Measurements from ENCODE around the gene EXOSC7.
A peak's percentile ranks its signal among the peaks of the same experiment; 100 is the strongest.
"Not testable (repeated sequence)": the region's sequence is repeated elsewhere in the genome, so short reads cannot be mapped to it uniquely, and the experiment has no call there.

Gene EXOSC7

GRCh38 chr3:45051685-45052084 is 75.6 kb downstream of the EXOSC7 start:
- TF ChIP-seq, protein P1, sequence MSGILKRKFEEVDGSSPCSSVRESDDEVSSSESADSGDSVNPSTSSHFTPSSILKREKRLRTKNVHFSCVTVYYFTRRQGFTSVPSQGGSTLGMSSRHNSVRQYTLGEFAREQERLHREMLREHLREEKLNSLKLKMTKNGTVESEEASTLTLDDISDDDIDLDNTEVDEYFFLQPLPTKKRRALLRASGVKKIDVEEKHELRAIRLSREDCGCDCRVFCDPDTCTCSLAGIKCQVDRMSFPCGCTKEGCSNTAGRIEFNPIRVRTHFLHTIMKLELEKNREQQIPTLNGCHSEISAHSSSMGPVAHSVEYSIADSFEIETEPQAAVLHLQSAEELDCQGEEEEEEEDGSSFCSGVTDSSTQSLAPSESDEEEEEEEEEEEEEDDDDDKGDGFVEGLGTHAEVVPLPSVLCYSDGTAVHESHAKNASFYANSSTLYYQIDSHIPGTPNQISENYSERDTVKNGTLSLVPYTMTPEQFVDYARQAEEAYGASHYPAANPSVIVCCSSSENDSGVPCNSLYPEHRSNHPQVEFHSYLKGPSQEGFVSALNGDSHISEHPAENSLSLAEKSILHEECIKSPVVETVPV (CRISPR knock-in tag; IDR thresholded peaks at IDR 0.05): no peak
- TF ChIP-seq PPARA (CRISPR knock-in tag; IDR thresholded peaks at IDR 0.05; ENCODE audit: borderline replicate concordance) (no peak), ZFP3 (CRISPR knock-in tag; IDR thresholded peaks at IDR 0.05) (no peak)
- ATAC-seq: no peak

DNA sequence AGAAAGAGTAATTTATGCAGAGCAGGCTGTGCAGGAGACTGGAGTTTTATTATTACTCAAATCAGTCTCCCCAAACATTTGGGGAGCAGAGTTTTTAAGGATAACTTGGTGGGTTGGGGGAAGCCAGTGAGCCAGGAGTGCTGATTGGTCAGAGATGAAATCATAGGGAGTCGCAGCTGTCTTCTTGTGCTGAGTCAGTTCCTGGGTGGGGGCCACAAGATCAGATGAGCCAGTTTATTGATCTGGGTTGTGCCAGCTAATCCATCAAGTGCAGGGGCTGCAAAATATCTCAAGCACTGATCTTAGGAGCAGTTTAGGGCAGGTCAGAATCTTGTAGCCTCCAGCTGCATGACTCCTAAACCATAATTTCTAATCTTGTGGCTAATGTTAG is 77.8 kb downstream of the EXOSC7 start:
- not testable (repeated sequence) for ATAC-seq

DNA sequence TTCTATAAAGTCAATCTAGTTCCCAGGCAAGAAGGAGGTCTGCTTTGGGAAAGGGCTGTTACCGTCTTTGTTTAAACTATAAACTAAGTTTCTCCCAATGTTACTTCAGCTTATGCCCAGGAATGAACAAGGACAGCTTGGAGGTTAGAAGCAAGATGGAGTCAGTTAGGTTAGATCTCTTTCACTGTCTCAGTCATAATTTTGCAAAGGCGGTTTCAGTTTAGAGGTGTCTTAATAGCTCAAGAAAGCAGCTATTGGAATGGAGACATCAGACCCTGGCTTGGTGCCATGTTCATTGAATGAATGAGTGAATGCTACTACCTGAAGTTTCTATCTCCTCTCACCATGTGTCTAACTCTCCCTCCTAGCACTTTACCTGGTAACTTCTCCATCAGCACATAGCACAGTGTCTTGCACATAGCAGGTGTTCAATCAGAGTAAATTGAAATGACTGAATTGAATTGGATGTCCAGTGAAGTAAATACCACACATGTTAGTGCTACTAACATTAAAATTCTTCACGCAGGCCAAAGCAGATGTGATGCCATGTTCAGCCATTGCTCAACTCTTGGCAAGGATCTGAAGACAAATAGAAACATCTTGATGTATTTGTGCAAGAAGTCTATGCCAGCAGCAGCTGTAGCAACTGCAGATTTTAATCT is 78.3 kb downstream of the EXOSC7 start:
- TF ChIP-seq PATZ1 (CRISPR knock-in tag; IDR thresholded peaks at IDR 0.05; ENCODE audit: borderline replicate concordance) (no peak), PPARA (CRISPR knock-in tag; IDR thresholded peaks at IDR 0.05; ENCODE audit: borderline replicate concordance) (no peak), ZFP30 (CRISPR knock-in tag; IDR thresholded peaks at IDR 0.05) (no peak), CSDC2 (CRISPR knock-in tag; IDR thresholded peaks at IDR 0.05) (no peak), RARB (CRISPR knock-in tag; IDR thresholded peaks at IDR 0.05) (no peak), SNAI2 (CRISPR knock-in tag; IDR thresholded peaks at IDR 0.05) (no peak), ZC3H10 (CRISPR knock-in tag; IDR thresholded peaks at IDR 0.05) (no peak)
- TF ChIP-seq, protein P1 (CRISPR knock-in tag; IDR thresholded peaks at IDR 0.05): no peak
- ATAC-seq: peak; percentile 64; the same call in 2 of the 3 replicates

GRCh38 chr3:45055032-45055410 is 79.0 kb downstream of the EXOSC7 start:
- TF ChIP-seq PATZ1 (CRISPR knock-in tag; IDR thresholded peaks at IDR 0.05; ENCODE audit: borderline replicate concordance) (no peak), CSDC2 (CRISPR knock-in tag; IDR thresholded peaks at IDR 0.05) (no peak), TCF4 (CRISPR knock-in tag; IDR thresholded peaks at IDR 0.05; ENCODE audit: borderline replicate concordance) (no peak), TOX (CRISPR knock-in tag; IDR thresholded peaks at IDR 0.05; ENCODE audit: borderline replicate concordance) (no peak), BACH2 (CRISPR knock-in tag; IDR thresholded peaks at IDR 0.05; ENCODE audit: borderline replicate concordance) (no peak)
- TF ChIP-seq, protein P2, sequence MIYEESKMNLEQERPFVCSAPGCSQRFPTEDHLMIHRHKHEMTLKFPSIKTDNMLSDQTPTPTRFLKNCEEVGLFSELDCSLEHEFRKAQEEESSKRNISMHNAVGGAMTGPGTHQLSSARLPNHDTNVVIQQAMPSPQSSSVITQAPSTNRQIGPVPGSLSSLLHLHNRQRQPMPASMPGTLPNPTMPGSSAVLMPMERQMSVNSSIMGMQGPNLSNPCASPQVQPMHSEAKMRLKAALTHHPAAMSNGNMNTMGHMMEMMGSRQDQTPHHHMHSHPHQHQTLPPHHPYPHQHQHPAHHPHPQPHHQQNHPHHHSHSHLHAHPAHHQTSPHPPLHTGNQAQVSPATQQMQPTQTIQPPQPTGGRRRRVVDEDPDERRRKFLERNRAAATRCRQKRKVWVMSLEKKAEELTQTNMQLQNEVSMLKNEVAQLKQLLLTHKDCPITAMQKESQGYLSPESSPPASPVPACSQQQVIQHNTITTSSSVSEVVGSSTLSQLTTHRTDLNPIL (CRISPR knock-in tag; IDR thresholded peaks at IDR 0.05; ENCODE audit: low read depth): no peak
- ATAC-seq: peak; percentile 27; the same call in 2 of the 3 replicates

DNA sequence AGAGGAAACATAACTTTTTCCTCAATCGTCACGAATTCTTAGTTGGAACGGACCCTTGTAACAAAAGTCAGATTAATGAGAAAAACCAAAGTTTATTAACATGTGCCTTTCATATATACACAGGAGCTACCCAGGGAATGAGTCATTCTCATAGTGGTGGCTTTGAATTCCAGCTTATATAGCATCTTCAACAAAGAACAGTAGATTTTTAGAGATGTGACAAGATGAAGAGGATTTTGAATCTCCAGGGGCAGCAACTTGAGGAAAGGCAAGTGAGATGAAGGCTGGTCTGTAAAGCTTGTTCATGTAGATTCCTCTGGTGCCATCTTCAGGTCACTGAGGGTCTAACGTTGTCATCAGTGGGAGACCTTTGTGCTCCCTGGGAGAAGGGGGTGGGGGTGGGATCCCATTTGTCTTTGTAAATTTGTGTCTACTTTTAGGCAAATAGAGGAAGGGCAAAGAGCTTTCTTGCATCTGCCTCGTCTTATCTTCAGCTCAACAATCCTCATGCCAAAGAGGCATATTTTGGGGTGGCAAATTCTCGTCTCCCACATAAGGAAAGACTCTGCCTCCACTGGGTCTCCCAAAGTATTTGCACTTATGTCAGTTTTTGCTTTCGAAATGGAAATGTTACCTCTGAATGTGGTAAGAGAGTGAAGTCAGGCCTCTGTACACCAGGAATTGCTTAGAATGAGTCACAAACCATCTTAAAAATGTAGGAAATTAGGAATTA is 79.5 kb downstream of the EXOSC7 start:
- peak; percentile 56; the same call in 1 of the 2 replicates for TF ChIP-seq TOX (CRISPR knock-in tag; IDR thresholded peaks at IDR 0.05; ENCODE audit: borderline replicate concordance)
- TF ChIP-seq, protein P2 (CRISPR knock-in tag; IDR thresholded peaks at IDR 0.05; ENCODE audit: low read depth): no peak
- ATAC-seq: peak; percentile 83
